ENCODE data around the gene GAST. TPM values are rescaled to one million over a fixed set of nuclear protein-coding genes. Genes with fewer than 3 reads are reported as not detected.

The GAST gene
- not detected in 2 replicates for total RNA-seq

GRCh38 chr17:41711669-41712400 lies at the start of gene GAST:
TSS of gene GAST (plus strand) at chr17:41712331. CDS start at chr17:41715437, 3,106 bp downstream.

GRCh38 chr17:41688641-41689496 lies 23.3 kb upstream of the GAST start, which contains the start of gene EIF1:
TSS of gene EIF1 (plus strand) at chr17:41688885. CDS start at chr17:41689039, 154 bp downstream.

GRCh38 chr17:41734139-41734948 lies 22.2 kb downstream of the GAST start, which contains the start of gene HAP1:
TSS of gene HAP1 (minus strand) at chr17:41734643. CDS start at chr17:41734634, 9 bp downstream.

Other genes with a start within 250 kb of the GAST start
- not detected in 2 replicates for gene KRT32, start 244.9 kb upstream of the GAST start, total RNA-seq
- not detected in 2 replicates for gene KRT35, start 231.2 kb upstream of the GAST start, total RNA-seq
- not detected in 2 replicates for gene KRT36, start 222.4 kb upstream of the GAST start, total RNA-seq
- 0.15 TPM in 1 of 2 replicates, not detected in the other for gene KRT13, start 206.7 kb upstream of the GAST start, total RNA-seq
- 0.66 and 2.9 TPM in 2 replicates for gene KRT15, start 193.4 kb upstream of the GAST start, total RNA-seq
- 21.1 and 42.7 TPM in 2 replicates for gene KRT19, start 184.0 kb upstream of the GAST start, total RNA-seq
- gene KRT9, start 140.3 kb upstream of the GAST start, total RNA-seq = not detected in 2 replicates
- gene KRT14, start 125.4 kb upstream of the GAST start, total RNA-seq = 0.17 and 3.1 TPM in 2 replicates
- gene KRT16, start 99.6 kb upstream of the GAST start, total RNA-seq = 0.17 TPM in 1 of 2 replicates, not detected in the other
- 1.5 and 15.1 TPM in 2 replicates for gene KRT17, start 87.8 kb upstream of the GAST start, total RNA-seq
- gene EIF1, start 23.4 kb upstream of the GAST start, total RNA-seq = 82.5 and 236 TPM in 2 replicates
- gene HAP1, start 22.3 kb downstream of the GAST start, total RNA-seq = under 0.01 and 0.17 TPM in 2 replicates
- gene JUP, start 74.4 kb downstream of the GAST start, total RNA-seq = 5.3 and 5.4 TPM in 2 replicates
- gene P3H4, start 99.6 kb downstream of the GAST start, total RNA-seq = 41.6 and 64.2 TPM in 2 replicates
- 407 and 587 TPM in 2 replicates for gene FKBP10, start 100.7 kb downstream of the GAST start, total RNA-seq
- gene NT5C3B, start 123.9 kb downstream of the GAST start, total RNA-seq = 54.1 and 80.7 TPM in 2 replicates
- 0.17 and 0.29 TPM in 2 replicates for gene KLHL10, start 125.5 kb downstream of the GAST start, total RNA-seq
- 28.7 and 33.2 TPM in 2 replicates for gene KLHL11, start 153.1 kb downstream of the GAST start, total RNA-seq
- 171 and 230 TPM in 2 replicates for gene ACLY, start 206.6 kb downstream of the GAST start, total RNA-seq
- gene ODAD4, start 218.3 kb downstream of the GAST start, total RNA-seq = 0.33 and 1.3 TPM in 2 replicates

All from smooth muscle cell of trachea (primary cell).